ENCODE data around the gene CMC2. TPM values are rescaled to one million over a fixed set of nuclear protein-coding genes. Genes with fewer than 3 reads are reported as not detected.

Gene CMC2
- total RNA-seq, 1 donor from 2014 or later: 76.2 TPM

- Mint-ChIP-seq H3K27ac (ENCODE audit: unreplicated experiment) (no peak overlapping the region), H3K27me3 (ENCODE audit: unreplicated experiment) (peaks cover 1% of the 10 kb centered on the region), H3K36me3 (ENCODE audit: unreplicated experiment) (peaks cover 28% of the 10 kb centered on the region), H3K9me3 (ENCODE audit: unreplicated experiment) (peaks cover 11% of the 10 kb centered on the region), H3K4me1 (ENCODE audit: low read depth, unreplicated experiment) (no peaks in the 10 kb centered on the region), H3K4me3 (ENCODE audit: unreplicated experiment) (no peak overlapping the region)
- TF ChIP-seq CTCF (IDR thresholded peaks at IDR 0.05; ENCODE audit: partially characterized antibody, unreplicated experiment): no peak
- DNase-seq: no peak
Observed at GRCh38 chr16:80962879-80963278, 43.8 kb downstream of the CMC2 start.

GRCh38 chr16:80958284-80958683 is 48.4 kb downstream of the CMC2 start:
- peaks cover 3% of the 10 kb centered on the region for H3K27me3 Mint-ChIP-seq (ENCODE audit: unreplicated experiment)

GRCh38 chr16:80954985-80955384 is 51.7 kb downstream of the CMC2 start:
- no peak overlapping the region for H3K27ac Mint-ChIP-seq (ENCODE audit: unreplicated experiment)
- peaks cover 33% of the 10 kb centered on the region for H3K36me3 Mint-ChIP-seq (ENCODE audit: unreplicated experiment)
- no peak for TF ChIP-seq CTCF (IDR thresholded peaks at IDR 0.05; ENCODE audit: partially characterized antibody, unreplicated experiment)
- peaks cover 2% of the 10 kb centered on the region for H3K27me3 Mint-ChIP-seq (ENCODE audit: unreplicated experiment)
- peaks cover 4% of the 10 kb centered on the region for H3K9me3 Mint-ChIP-seq (ENCODE audit: unreplicated experiment)
- H3K4me1 Mint-ChIP-seq (ENCODE audit: low read depth, unreplicated experiment): no peaks in the 10 kb centered on the region
- DNase-seq: no peak
- H3K4me3 Mint-ChIP-seq (ENCODE audit: unreplicated experiment): no peak overlapping the region

More at GRCh38 chr16:80958284-80958683, 48.4 kb downstream of the CMC2 start:
- Mint-ChIP-seq H3K27ac (ENCODE audit: unreplicated experiment) (no peak overlapping the region), H3K4me3 (ENCODE audit: unreplicated experiment) (no peak overlapping the region), H3K4me1 (ENCODE audit: low read depth, unreplicated experiment) (no peaks in the 10 kb centered on the region), H3K36me3 (ENCODE audit: unreplicated experiment) (peaks cover 46% of the 10 kb centered on the region), H3K9me3 (ENCODE audit: unreplicated experiment) (peaks cover 11% of the 10 kb centered on the region)
- TF ChIP-seq CTCF (IDR thresholded peaks at IDR 0.05; ENCODE audit: partially characterized antibody, unreplicated experiment): no peak
- no peak for DNase-seq

GRCh38 chr16:80948886-80949493 is 57.7 kb downstream of the CMC2 start:
- no peak overlapping the region for H3K27ac Mint-ChIP-seq (ENCODE audit: unreplicated experiment)
- H3K4me1 Mint-ChIP-seq (ENCODE audit: low read depth, unreplicated experiment): peaks cover 6% of the 10 kb centered on the region
- no peaks in the 10 kb centered on the region for H3K9me3 Mint-ChIP-seq (ENCODE audit: unreplicated experiment)
- no peak overlapping the region for H3K4me3 Mint-ChIP-seq (ENCODE audit: unreplicated experiment)
- peak; percentile 76 for TF ChIP-seq CTCF (IDR thresholded peaks at IDR 0.05; ENCODE audit: partially characterized antibody, unreplicated experiment)
- peak; percentile 76 for DNase-seq
- peaks cover 1% of the 10 kb centered on the region for H3K27me3 Mint-ChIP-seq (ENCODE audit: unreplicated experiment)
- peaks cover 5% of the 10 kb centered on the region for H3K36me3 Mint-ChIP-seq (ENCODE audit: unreplicated experiment)

GRCh38 chr16:80947708-80948625 is 58.7 kb downstream of the CMC2 start:
- no peak for TF ChIP-seq CTCF (IDR thresholded peaks at IDR 0.05; ENCODE audit: partially characterized antibody, unreplicated experiment)
- H3K27me3 Mint-ChIP-seq (ENCODE audit: unreplicated experiment): peaks cover 1% of the 10 kb centered on the region
- no peaks in the 10 kb centered on the region for H3K9me3 Mint-ChIP-seq (ENCODE audit: unreplicated experiment)
- DNase-seq: no peak
- peaks cover 6% of the 10 kb centered on the region for H3K4me1 Mint-ChIP-seq (ENCODE audit: low read depth, unreplicated experiment)
- no peak overlapping the region for H3K4me3 Mint-ChIP-seq (ENCODE audit: unreplicated experiment)
- peaks cover 5% of the 10 kb centered on the region for H3K36me3 Mint-ChIP-seq (ENCODE audit: unreplicated experiment)
- no peak overlapping the region for H3K27ac Mint-ChIP-seq (ENCODE audit: unreplicated experiment)
